DLD1 (cell line): Measurements from ENCODE around the gene ZBTB4.

Experiments
- in situ Hi-C: cut with HindIII; loops from 2 replicates; pipeline ENCODE4 v1.10.0; 2017; ENCODE audit warnings: low sequenced_read_pairs

Gene ZBTB4

DNA sequence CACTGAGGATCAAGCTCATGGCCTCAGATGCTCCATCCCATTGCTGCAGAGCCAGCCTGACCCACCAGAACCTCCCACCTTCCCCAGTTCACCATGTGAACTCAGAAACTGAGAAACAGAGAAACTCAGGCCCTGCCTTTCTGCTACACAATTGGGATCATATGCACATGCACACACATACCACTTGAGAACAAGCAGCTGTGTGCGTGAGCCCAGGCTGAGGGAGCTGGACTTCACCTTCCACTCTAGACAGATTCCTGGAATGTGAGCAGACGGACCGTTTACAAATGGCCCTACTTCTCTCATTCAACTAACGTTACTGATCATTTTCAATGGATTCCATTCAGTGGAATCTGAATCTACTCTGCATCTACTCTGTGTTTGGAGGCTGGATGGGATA, 55.8 kb downstream of the ZBTB4 start:
- in situ Hi-C loops, result no loop called here

- in situ Hi-C loops, result no loop called here
Measured at GRCh38 chr17:7421186-7421585, 58.2 kb downstream of the ZBTB4 start.

DNA sequence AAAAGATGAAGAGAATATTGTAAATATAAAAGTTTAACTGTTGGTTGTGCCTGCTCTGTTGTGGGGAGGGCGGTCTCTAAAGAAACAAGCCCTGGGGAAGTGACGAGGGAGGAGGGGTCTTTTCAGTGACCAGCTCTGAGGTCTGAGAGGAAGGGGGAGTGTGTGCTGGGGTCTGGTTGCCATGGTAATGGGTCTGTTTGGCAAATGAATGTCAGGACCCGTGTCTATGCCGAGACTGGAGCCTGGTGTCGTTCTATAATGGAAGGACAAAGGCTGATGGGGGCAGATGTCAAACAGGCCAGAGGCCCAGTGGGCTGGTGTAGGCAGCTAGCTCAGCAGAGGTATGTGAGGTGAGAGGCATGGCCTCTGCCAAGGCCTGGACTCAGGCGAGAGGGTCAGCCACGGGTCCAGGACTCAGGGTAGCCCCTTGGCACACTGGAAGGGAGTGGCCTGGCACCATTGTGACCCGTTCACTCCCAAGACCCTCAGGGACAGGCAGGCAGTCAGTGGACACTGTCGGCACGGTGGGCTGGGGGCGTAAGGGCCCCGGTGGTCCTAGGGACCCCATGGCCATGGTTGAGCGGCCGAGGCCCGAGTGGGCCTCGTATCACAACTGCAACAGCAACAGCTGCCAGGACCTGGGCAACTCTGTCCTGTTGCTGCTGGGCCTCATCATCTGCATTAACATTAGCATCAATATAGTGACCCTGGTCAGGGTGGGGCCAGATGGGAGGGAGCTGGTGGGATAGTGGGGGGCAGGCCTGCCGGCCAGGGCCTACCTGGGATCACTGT, 59.4 kb downstream of the ZBTB4 start, which contains the start of gene SPEM1:
TSS of gene SPEM1 (plus strand) at position 506 of the 792 bp plus-strand sequence. CDS start at position 567, 61 bp downstream.
- in situ Hi-C loops, result no loop called here

- in situ Hi-C loops, result no loop called here
Measured at GRCh38 chr17:7418472-7419152, 60.8 kb downstream of the ZBTB4 start.

DNA sequence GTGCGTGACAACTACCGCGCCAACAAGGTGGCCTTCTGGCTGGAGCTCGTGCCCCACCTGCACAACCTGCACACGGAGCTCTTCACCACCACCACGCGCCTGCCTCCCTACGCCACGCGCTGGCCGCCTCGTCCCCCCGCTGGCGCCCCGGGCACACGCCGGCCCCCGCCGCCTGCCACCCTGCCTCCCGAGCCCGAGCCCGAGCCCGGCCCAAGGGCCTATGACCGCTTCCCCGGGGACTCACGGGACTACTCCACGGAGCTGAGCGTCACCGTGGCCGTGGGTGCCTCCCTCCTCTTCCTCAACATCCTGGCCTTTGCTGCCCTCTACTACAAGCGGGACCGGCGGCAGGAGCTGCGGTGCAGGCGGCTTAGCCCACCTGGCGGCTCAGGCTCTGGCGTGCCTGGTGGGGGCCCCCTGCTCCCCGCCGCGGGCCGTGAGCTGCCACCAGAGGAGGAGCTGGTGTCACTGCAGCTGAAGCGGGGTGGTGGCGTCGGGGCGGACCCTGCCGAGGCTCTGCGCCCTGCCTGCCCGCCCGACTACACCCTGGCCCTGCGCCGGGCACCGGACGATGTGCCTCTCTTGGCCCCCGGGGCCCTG, 62.3 kb downstream of the ZBTB4 start:
- in situ Hi-C loops, result no loop called here

DNA sequence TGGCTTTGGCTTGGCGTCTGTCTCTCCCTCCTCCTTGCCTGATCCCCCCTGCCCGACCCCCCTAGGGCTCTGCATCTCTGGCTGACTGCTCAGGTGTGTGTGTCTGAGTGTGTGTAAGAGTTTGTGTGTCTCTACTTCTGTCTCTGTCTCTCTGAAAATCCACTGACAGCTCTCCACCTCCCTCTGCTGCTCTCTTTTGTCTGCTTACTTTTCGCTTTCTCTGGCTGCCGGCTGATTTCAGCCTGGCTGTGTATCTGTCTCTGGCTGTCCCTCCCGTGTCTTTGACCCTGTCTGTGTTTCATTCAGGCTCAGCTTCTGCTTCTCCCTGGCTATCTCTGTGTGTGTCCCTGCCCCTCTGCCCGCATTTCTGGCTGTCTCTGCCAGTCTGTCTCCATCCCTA, 63.1 kb downstream of the ZBTB4 start:
- in situ Hi-C loops, result no loop called here

GRCh38 chr17:7415784-7416183, 63.6 kb downstream of the ZBTB4 start:
- in situ Hi-C loops, result no loop called here

DNA sequence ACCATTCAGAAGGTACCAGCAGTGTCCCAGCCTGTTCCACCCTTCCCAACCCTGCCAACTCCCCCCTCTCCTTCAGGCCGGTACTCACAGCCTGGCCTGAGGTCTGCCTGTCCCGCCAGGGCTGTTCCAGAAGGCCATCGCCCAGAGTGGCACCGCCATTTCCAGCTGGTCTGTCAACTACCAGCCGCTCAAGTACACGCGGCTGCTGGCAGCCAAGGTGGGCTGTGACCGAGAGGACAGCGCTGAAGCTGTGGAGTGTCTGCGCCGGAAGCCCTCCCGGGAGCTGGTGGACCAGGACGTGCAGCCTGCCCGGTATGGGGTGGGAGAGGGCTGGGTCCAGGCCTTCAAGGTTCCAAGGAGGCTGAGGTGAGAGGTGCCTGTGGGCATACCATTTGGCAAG, 64.6 kb downstream of the ZBTB4 start:
- in situ Hi-C loops, result no loop called here

- in situ Hi-C loops, result no loop called here
Measured at GRCh38 chr17:7413346-7413985, 66.0 kb downstream of the ZBTB4 start.

- in situ Hi-C loops, result no loop called here
Measured at GRCh38 chr17:7411427-7411750, 68.0 kb downstream of the ZBTB4 start.

GRCh38 chr17:7410634-7411426, 68.6 kb downstream of the ZBTB4 start:
- in situ Hi-C loops, result no loop called here

GRCh38 chr17:7409716-7410115, 69.7 kb downstream of the ZBTB4 start:
- in situ Hi-C loops, result no loop called here
